Cerebellar cortex (tissue), 1 donor: ENCODE results near the gene ACAD11.
"Not testable (repeated sequence)": the region's sequence is repeated elsewhere in the genome, so short reads cannot be mapped to it uniquely, and the experiment has no call there.

Experiments
- DNase-seq: peaks from one replicate; pipeline ENCODE4 v3.0.0-alpha.2; 2015; ENCODE audit warnings: low spot score

ACAD11 gene

DNA sequence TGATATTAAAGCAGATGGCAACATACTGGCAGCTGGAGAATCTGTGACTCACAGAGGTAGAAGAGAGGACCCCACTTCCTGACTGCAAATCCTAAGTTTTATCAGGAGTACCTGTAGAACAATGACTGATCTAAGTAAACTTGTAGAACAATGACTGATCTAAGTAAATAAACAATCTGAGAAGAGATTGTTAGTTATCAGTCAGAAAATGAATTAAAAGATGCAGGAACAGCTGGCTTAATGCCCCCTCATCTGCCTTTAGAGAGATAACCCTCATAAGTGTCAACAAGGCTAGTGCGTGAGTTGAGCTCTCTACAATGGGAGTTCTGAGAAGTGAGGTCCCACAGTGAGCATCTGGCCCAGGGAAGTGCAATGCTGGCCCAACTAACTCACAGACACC, 14.6 kb downstream of the ACAD11 start:
- DNase-seq = no peak

DNA sequence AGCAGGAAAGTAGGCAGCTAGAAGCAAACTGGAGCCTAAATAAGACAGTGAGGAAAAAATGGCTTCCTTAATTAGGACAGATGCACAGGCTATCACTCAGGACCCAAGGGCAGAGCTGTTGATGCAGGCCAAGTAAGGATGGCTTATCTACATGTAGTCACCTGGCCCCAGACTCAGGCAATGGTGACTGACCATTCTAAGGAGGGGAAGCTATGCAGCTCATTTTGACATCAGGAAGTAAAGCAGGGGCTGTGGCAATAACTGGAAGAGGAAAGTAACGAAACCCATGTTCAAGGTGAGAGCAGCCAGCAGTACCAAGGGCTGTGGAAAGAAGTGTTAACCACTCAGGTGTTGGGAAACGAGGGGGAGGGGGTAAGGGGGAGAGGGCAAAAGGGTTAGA, 16.2 kb downstream of the ACAD11 start:
- no peak for DNase-seq

DNA sequence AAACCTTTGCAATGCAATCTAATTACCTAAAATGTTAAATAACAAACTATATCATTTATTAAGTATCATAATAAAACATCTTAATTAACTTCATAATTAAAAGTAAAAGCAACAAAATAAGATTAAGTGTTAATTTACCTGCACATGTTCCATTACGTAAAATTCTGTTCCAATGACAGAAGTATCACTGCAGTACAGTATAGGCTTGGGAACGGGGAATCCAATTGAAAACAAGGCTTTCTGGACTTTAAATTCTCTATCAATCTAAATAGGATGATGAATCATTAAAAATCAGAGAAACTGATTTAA, 17.1 kb downstream of the ACAD11 start:
- no peak for DNase-seq

DNA sequence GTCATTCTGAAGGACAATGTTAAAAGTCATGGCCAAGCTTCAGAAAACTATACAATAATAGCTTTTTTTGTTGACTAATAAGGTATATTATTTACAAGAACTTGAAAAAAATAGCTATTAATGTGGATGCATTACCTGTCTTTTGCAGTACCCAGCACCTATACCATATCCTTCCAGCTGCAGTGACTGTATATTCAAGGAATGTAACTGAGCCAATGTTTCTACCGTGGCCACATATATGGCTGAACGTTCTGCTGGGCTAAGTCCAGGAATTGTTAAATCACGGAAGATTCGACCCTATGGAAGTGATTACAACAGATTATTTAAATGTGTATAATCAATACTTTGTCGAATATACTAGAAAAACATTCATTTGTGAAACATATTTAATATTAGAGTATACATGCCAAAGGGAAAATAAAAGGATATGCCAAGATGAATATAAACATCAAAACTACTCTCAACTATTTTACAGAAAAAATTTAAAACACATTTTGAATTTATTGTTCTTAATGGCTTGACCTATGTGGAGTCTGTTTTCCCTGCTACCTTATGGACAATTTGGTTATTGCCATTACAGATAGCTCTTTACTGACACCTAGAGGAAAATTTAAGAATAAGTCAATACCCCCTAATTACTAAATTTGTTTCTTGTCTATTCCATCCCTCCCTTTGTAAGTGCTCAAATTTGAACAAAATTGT, 17.6 kb downstream of the ACAD11 start:
- peak; percentile 62 for DNase-seq

DNA sequence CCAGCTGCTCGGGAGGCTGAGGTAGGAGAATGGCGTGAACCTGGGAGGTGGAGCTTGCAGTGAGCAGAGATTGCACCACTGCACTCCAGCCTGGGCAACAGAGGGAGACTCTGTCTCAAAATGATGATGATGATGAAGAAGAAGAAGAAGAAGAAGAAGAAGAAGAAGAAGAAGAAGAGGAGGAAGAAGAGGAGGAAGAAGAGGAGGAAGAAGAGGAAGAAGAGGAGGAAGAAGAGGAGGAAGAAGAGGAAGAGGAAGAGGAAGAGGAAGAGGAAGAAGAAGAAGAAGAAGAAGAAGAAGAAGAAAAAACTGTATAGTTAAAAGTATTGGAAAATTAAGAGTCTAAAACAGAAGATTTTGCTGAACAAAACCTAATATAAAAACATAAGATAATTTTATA, 18.2 kb downstream of the ACAD11 start:
- DNase-seq = not testable (repeated sequence)

DNA sequence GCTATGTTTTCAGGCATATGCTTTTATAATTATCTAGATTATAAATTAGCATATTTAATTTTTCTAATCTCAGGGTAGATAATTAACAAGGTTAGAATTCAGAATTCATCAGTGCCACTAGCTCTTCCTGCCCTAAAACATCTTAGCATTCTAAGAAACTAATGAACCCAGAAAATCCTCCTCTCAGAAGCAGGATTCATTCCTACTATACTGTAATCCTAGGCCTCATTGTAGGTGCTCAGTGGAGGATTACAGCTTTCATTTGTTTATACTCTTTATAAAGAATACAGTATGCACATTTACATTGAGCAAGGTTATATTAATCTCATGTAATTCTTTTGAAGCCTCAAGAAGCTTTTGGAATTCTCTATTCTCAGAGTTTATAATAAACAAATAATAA, 20.9 kb downstream of the ACAD11 start:
- no peak for DNase-seq

DNA sequence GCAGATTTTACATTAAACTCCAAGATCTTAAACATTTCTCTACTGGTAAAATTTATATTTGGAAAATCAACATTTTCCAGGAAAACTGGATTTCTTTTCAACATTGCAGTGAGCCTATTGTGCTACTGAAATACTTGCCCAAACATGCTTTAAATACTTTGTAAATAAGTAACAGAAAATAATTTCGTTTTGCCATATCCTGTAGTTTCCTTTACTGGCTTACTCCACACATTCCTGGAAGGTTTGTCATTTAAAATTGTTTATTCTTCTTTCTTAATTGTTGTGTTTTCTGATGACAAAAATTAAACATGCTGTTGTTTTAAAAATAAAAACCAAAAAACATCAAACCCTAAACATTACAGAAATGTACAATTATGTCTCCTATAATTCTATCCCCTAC, 22.0 kb downstream of the ACAD11 start:
- no peak for DNase-seq

DNA sequence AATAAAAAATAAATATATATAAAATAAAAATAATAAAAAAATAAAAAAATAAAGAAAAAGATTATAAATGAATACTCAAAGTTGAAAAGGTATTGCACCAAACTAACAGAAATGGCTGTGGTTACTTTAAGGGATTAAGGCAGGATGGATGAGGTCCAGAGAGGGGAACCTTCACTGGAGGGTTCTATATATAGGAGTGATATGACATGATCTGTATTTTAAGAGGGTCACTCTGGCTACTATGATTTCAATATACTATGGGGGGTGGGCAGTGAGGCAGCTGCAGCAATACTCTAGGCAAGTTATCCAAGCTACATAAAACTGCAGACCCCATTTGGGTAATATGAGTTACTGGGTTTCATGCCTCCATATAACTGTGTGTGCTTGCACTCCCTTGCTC, 24.6 kb downstream of the ACAD11 start:
- no peak for DNase-seq

DNA sequence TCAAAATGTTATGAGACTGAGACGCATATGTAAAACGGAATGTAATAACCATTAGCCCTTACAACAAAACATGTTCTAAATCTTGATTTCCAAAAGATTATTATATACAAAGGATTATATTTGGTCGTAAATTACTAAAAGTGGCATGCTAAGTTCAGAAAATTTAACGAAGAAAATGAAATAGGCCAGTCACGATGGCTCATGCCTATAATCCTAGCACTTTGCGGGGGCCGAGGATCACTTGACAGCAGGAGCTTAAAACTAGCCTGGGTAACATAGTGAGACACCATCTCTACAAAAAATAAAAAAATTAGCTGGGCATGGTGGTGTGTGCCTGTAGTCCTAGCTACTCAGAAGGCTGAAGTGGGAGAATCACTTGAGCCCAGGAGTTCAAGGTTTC, 29.0 kb downstream of the ACAD11 start:
- DNase-seq = no peak

DNA sequence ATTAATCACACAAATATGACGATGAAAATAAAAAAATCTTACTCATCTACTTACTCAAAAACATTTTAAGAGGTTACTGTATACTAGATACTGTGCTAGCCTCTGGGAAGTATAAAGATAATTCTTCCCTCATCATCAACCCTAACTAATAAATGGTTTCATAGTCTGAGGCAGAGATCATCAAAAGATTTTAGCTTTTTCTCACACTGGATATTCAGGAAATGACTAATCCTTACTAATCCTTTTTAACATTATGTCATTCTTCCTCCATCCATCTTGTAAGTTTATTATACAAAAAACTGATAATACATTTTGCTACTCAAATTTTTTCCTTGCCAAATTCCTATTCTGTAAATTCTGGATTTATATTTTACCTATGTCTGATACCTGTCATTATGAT, 29.7 kb downstream of the ACAD11 start:
- DNase-seq = no peak

DNA sequence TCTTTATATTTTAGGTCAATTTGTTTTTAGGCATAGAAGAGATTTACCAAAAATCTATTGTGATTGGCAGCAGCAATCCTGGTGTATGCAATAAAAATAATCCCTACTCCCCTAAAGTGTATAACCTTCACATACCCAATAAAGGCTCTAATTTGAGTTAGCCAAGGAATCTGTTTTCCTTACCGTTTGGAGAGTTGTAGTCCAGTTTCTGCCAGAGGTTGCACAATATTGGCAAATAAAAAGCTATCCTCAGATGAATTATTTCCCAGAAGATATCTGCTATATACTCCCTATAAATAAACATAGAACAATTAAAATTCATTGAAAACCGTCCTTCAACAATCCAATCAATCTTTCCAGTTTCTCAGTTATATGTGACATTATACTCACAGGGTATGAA, 31.5 kb downstream of the ACAD11 start:
- no peak for DNase-seq

DNA sequence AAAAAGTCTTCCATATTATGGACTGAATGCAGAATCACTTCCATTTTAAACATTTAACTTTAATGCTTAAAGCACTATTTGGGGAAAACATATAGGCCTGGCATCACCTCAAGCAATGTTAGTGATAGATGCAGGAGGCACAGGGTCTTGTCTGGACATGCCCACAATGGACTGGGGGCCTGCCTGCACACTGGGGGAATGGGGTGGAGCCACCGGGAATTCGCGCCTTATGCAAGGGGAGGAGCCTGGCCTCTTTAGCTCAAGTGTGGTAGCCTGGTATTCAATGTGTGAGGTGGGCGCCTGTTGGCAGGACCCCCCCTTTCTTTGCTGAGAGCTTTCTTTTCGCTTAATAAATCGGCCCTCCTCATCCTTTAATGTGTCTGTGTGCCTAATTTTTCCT, 32.7 kb downstream of the ACAD11 start:
- DNase-seq = no peak

DNA sequence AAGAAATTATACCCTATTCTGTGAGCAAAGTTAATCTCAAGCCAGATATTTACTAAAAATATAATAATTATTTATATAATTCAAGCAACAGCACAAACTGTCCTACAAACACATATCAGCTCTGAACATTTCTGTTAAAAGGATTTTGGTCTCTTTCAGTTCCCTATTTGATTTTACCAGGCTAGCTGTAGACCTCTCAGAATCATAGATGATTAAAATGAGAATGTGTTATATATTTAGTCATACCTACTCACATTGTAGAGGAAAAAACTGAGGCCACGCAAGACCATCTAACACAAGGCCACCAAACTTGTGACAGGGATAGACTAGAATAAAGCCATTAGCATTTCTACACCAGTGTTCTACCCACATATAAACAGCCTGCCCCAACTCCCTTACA, 34.0 kb downstream of the ACAD11 start:
- DNase-seq = no peak

DNA sequence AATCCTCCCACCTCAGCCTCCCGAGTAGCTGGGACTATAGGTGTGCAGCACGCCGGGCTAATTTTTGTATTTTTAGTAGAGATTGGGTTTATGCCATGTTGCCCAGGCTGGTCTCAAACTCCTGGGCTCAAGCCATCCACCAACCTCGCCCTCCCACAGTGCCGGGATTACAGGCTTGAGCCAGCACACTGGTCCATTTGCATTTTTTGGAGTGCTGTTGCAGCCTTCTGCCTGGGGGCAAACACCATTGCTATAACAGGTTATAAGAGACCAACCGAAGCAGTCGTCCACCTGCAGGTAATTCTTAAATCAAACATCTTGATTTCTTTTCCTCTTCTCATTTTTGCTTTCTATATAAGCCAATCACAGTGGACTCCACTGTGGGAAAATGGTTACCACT, 34.8 kb downstream of the ACAD11 start:
- no peak for DNase-seq

DNA sequence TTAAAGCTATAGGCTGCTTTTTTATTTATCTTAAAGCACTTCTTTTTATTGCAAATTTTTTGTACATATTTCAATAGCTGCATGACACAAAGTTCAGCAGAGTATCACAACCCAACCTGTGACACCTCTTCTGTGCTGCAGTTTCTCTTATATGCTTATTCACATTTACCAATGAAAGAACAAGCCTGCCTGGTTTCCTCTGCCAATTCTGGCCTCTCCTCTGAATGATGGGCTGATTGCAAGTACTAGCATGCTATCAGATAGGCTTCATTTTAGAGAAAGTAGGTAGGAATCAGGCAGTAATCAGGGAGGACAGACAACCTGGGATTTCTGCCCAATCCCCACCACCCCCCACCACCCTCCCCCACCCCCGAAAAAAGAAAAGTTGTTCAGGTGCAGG, 36.0 kb downstream of the ACAD11 start:
- no peak for DNase-seq

DNA sequence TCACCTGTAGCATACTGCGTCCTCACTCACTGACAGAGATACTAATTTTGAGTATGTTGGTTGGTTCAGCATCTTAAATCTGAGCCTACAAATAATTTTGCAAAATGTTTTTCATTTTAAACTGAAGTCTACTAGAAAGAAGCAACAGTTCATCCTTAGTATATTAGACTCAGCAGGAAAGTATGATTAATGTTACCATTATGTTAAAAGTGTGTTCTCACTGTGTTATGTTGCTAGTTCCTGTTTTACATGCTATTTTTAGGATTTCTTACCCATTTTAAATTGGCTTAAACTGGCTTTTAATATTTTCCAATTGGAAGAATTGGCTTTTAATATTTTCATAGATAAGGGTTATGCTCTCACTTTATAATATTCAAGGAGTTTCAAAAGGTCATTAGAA, 36.8 kb downstream of the ACAD11 start:
- DNase-seq = no peak

DNA sequence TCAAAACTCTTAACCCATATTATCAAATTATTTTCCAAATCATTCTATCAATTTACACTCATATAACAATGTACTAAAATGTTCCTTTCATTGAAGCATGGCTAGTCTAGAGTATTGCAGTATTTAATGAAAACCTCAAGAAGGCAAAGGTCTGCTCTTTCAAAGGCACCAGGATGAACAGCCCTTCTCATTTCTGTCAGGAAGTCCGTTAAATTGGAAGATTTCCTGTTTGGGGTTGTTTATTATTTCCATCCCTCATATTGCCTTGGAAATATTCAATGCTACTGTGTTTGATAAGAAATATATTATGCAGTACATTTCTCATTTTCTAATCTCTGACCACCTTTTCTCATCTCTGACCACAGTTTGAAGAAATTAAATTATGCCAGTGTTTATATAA, 37.5 kb downstream of the ACAD11 start:
- DNase-seq = no peak

DNA sequence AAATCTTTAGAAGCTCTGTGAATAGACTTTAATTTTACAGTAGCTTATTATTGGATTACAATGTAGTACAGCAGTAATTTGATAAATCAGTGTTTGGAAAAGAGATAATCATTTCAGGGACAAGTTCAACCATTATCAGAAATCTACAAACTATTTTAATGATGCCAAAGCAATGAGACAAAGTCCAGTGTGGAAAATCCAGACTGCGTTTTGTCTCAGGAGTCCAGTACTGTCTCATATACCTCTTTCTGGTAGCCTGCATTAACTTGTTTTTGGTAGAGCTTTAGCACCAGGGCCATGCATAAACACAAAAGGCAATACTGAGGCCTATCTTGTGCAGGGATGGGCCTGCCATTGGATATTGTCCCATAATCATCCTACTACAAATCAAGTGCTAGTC, 42.8 kb downstream of the ACAD11 start:
- no peak for DNase-seq

DNA sequence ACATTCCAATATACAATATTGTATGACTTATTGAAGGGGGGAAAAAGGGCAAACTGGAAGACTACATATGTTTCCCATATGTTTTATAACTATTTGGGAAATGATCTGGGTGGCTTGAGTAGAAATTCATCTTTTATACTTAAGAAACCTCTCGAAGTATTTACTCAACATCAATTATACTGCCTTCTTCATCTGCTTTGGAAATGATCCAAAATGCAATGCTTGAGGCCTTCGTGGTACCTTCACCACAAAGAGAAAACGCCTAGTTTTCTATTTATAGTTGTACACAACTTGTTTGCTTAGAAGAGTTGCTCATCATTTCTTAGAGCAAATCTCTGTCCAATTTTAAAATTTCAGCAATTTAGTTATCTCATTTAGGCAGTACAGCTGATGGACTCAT, 43.7 kb downstream of the ACAD11 start:
- DNase-seq = no peak

DNA sequence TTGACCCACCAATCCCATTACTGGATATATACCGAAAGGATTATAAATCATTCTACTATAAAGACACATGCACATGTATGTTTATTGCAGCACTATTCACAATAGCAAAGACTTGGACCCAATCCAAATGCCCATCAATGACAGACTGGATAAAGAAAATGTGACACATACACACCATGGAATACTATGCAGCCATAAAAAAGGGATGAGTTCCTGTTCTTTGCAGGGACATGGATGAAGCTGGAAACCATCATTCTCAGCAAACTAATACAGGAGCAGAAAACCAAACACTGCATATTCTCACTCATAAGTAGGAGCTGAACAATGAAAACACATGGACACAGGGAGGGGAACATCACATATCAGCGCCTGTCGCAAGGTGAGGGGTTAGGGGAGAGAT, 44.3 kb downstream of the ACAD11 start:
- not testable (repeated sequence) for DNase-seq

DNA sequence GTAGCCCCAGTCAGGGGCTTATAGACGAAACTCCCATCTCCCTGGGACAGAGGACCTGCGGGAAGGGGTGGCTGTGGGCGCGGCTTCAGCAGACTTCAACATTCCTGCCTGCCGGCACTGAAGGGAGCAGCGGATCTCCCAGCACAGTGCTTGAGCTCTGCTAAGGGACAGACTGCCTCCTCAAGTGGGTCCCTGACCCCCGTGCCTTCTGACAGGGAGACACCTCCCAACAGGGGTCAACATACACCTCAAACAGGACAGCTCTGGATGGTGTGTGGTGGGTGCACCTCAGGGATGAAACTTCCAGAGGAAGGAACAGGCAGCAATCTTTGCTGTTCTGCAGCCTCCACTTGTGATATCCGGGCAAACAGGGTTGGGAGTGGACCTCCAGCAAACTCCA, 53.0 kb downstream of the ACAD11 start:
- DNase-seq = not testable (repeated sequence)

DNA sequence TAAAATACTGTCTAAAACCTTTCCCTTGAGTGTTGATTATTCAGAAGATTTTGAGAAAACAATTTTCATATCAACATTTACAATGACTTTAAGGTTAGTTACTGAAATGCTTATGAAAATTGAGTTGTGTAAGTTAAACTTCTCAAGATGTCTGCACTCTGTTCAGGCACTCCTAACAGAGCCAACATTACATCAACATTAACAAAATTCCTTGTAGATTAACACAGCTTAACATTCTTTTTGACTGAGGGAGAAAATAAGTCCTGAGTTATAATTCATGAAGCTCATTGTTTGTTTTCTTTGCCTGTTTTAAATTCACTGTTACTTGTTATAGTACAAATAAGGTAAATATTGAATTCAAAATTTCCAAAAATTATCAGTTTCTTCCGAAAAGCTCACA, 53.5 kb downstream of the ACAD11 start:
- no peak for DNase-seq

DNA sequence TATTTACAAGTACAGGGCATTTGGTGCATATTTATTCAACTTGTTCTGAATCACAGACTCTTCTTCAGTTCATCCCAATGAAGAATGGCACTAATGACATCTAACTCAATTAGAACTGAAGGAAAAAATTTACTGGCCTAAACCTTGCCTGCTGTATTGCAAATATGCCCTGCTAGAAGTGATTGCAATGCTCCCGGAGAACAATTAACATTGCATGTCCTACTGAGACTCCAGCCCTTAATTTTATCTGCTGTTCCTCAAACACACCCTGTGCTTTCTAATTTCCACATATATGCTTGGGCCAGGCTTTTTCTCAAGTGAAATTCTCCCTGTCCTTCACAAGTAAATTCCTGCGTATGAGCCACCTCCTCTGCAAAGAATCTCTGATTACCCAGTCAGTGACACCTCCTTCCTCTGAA, 54.2 kb downstream of the ACAD11 start:
- no peak for DNase-seq

DNA sequence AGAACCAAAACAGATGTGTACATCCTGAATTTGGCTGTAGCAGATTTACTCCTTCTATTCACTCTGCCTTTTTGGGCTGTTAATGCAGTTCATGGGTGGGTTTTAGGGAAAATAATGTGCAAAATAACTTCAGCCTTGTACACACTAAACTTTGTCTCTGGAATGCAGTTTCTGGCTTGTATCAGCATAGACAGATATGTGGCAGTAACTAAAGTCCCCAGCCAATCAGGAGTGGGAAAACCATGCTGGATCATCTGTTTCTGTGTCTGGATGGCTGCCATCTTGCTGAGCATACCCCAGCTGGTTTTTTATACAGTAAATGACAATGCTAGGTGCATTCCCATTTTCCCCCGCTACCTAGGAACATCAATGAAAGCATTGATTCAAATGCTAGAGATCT, 59.0 kb downstream of the ACAD11 start:
- not testable (repeated sequence) for DNase-seq

DNA sequence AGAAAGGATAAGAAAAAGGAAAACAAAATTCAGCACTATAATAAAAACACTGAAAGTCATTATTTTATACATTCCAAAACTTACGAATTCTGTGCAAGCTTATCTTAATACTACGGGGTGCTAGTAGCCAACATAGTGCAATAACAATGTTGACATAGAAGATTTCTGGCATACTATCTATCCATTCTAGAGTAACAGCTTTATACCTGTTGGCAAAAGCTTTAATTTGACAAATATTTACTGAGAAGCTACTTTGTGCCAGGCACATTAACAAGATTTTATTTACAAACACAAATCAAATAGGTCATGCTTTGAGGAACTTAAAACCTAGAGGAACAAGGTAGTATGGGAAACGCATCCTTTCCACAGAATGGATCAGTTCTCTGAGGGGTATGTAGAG, 61.4 kb downstream of the ACAD11 start:
- no peak for DNase-seq
